Pons (tissue), 1 donor: ENCODE results near the gene GSPT1.
A peak's percentile ranks its signal among the peaks of the same experiment; 100 is the strongest.
"Not testable (repeated sequence)": the region's sequence is repeated elsewhere in the genome, so short reads cannot be mapped to it uniquely, and the experiment has no call there.

Experiments
- DNase-seq: peaks from one replicate; pipeline ENCODE4 v3.0.0-alpha.2; 2016; ENCODE audit warnings: low spot score

The GSPT1 gene

DNA sequence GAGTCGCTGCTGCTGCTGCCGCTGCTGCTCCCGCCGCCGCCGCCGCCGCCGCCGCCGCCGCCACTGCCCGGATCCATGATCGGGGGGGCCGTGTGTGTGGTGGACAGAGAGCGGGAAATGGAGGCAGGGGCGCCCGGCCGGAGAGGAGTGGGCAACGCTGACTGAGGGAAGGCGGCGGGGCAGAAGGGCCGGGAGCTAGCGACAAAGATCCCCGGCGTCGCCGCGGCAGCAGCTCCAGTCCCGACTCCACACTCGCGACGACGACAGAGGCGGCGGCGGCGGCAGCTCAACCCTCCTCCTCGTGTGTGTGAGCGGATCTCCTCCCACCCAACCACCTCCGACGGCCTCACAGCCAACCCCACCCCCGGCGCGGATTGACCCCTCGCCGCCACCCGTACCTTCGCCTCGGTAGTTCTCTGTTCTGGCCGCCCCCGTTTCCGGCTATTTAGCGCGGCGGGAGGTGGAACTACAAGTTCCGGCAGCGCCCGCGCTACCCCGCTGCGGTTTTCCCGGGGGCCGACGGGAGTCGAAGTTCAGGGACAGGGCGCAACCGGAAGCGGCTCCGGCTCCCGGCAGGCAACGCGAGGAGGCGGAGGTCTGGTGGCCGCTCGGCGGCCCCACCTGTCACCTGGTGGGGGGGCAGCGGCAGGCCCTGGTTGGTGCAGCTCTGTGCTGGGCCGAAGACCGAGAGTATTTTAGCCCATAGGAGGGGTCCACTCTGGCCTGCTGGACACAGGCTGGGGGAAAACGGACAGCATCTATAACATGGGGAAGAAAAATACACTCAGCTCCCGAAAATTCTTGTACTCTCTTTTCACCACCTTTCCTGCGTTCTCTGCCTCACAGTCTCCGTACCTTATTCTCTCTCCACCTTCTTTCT lies at the start of gene GSPT1:
Gene GSPT1, minus strand, starts transcription at position 313 of the 880 bp plus-strand sequence. Its CDS starts 236 bp downstream, at position 77.
- DNase-seq, result peak; percentile 94

GRCh38 chr16:11964761-11965551 lies 49.2 kb upstream of the GSPT1 start, which contains the start of gene TNFRSF17:
TSS of gene TNFRSF17 (plus strand) at chr16:11965210. CDS start at chr16:11965325, 115 bp downstream.
- DNase-seq, result peak; percentile 9

- no peak for DNase-seq
These were observed 48.0 kb upstream of the GSPT1 start for GRCh38 chr16:11963706-11964105.

DNA sequence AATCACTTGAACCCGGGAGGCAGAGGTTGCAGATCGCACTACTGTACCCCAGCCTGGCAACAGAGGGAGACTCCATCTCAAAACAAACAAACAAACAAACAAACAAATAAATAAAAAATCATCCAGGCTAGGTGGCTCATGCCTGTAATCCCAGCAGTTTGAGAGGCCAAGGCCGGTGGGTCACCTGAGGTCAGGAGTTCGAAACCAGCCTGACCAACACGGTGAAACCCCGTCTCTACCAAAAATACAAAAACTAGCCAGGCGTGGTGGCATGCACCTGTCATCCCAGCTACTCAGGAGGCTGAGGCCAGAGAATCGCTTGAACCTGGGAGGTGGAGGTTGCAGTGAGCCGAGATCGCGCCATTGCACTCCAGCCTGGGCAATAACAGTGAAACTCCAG lies 47.2 kb upstream of the GSPT1 start:
- DNase-seq, result not testable (repeated sequence)

DNA sequence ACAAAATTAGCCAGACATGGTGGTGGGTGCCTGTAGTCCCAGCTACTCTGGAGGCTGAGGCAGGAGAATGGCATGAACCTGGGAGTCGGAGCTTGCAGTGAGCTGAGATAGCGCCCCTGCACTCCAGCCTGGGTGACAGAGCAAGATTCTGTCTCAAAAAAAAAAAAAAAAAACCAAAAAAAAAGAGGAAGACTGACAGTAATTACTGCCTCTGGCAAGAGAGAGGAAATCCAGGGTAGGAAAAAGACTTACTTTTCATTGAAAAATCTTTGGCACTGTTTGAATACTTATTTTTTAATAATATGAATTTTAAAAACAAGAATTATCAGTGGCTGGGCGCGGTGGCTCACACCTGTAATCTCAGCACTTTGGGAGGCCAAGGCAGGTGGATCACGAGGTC lies 46.7 kb upstream of the GSPT1 start:
- not testable (repeated sequence) for DNase-seq

GRCh38 chr16:11957591-11958395 lies 42.0 kb upstream of the GSPT1 start:
- DNase-seq, result no peak

- no peak for DNase-seq
These were observed 40.8 kb upstream of the GSPT1 start for GRCh38 chr16:11956558-11956957.

DNA sequence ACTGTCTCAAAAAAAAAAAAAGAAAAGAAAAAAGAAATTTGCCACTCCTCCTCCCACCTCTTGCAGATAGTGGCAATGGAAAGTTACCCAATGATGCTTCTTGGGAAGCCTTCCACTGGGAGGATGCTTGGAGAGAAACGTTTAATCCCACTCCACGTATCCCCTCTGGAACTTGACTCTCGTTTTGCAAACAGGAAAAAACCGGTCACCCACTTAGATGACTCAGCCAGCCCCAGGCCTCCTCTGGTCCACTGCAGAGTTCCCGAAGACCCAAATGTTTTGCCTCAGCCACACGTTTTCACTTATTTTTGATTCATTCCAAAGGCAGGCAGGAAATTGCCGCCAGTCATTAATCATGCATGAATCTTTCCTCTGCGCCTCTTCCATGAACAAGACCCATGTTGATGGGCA lies 40.0 kb upstream of the GSPT1 start:
- DNase-seq, result no peak

GRCh38 chr16:11953576-11953975 lies 37.8 kb upstream of the GSPT1 start:
- DNase-seq, result not testable (repeated sequence)

GRCh38 chr16:11950388-11950787 lies 34.6 kb upstream of the GSPT1 start:
- DNase-seq, result no peak

DNA sequence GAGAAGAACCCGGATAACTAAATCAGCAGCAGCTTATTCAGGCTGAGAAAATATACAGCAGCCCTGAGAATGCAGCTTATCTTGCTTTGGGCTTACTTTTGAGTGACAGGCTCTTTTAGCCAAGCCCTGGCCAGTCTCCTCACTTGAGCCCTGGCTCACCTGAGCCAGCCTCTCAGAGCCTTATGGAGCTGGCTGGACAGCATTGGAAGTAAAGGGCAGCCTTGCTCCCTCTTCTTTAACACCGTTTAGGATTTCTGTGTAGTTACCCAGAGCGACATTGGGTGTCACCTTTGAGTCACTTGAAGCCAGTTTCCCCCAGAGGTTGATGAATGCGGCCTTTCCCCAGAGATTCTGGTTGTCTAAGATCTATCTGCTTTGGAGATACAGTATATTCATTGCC lies 33.8 kb upstream of the GSPT1 start:
- DNase-seq, result peak; percentile 87

- no peak for DNase-seq
These were observed 33.1 kb upstream of the GSPT1 start for GRCh38 chr16:11948819-11949218.

DNA sequence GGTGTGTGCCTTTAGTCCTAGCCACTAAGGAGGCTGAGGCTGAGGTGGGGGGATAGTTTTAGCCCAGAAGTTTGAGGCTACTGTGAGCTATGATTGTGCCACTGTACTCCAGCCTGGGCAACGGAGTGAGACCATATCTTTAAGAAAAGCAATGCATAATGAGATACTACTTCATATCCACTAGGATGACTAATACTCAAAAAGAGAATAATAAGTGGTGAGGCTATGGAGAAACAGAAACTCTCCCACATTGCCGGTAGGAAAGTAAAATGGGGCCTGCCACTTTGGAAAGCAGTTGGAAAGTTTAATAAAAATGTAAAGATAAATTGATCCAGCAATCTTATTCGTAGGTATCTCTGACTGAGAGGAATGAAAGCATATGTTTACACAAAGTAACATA lies 30.7 kb upstream of the GSPT1 start:
- no peak for DNase-seq

GRCh38 chr16:11941945-11942344 lies 26.2 kb upstream of the GSPT1 start, which contains the start of gene NPIPB2:
TSS of gene NPIPB2 (minus strand) at chr16:11942045. CDS start at chr16:11942045, 0 bp downstream.
- not testable (repeated sequence) for DNase-seq

- DNase-seq, result not testable (repeated sequence)
These were observed 11.6 kb upstream of the GSPT1 start for GRCh38 chr16:11927350-11927749.

DNA sequence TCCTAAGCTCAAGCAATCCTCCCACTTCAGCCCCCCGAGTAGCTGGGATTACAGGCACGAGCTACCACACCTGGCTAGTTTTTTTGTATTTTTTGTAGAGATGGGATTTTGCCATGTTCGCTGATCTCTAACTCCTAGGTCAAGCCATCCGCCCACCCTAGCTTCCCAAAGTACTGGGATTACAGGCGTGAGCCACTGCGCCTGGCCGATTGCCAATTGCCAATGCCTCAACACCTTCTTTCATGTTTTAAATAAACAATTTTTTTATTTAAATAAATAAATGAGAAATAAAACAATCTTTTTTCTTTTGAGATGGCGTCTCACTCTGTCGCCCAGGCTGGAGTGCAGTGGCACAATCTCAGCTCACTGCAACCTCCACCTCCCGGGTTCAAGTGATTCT lies 8.3 kb upstream of the GSPT1 start:
- not testable (repeated sequence) for DNase-seq

DNA sequence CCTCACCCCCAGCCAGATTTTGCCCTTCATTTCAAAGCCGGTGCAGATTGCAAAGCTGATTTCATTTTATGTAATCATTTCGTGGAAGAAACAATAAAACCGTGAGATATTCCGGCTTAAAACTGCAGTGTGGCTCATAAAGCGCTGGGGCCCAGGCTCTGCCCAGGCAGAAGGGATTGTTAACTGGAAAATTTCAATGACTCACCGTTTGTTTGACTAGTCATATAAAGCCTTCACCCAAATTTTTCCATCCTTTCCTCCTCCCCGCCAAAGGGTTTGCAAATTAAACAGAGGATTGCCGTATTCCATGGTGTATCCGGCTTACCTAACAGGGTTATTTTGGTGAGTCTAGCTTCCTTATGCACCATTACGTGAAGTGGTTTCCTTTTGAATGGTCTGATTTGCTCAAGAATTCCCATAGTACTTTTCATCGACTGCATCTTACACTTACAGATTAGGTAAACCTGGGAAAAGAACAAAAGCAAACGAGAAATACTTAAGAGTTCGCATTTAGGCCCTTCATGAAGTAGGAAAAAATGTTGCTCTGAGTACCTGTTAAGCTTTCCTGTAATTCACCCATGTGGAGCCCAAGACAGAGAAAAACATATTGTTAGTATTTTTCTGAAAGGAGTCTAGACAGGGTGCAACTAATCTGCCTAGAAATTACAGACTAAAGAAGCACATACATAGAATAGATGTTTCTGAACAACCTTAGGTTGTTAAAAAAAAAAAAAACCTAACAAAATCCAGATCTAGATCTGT lies 949 bp upstream of the GSPT1 start:
- peak; percentile 13 for DNase-seq

- DNase-seq, result no peak
These were observed 577 bp downstream of the GSPT1 start for GRCh38 chr16:11915114-11915643.

DNA sequence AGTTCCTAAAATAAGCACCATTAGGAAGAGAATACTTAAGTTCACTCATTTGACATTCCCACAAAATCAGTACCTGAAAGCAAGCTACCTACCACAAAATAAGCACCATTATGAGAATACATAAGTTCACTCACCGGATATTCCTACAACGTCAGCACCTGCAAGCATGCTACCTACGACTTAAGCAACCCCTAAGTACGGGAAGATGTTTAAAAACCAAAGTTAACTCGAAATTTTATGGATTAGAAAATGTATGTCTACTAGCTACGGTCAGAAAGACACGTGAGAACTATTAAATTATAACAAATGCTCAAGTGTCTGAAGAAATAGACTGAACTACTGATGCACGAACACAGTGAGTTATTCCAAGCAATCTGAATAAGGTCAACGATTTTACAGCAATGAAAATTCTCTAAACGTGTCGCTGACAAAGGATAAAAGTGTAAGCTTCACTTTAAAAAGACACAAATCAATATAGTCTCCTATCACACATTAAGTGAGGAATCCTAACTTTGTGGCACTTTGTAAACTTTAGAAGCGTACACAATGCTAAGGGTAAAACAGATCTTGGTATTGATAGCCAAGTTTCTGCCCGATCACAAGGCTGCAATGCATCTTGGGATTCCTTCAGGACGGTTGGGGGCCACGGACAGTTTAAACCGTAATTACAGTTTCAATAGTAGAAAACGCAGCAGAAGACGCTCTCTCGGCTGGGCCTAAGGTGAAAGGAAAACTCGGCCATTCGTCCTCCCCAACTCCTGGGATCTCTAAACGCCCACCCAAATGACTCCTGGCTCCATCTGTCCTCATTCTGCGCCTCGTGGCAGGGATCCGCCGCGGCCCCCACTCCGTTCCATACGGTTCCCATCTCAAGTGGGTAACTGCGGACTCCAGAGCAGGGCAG lies 1.3 kb downstream of the GSPT1 start:
- DNase-seq, result peak; percentile 26
